Mucosa of rectum (tissue), 2 donors: ENCODE results near the gene DHRS12.

Source experiments
- H3K27ac ChIP-seq, 2 donors: one replicate each; pipeline ENCODE4 v1.7.0; 2013; ENCODE audit warnings: inconsistent platforms in 2 of 2, low read depth in 2 of 2, low read length in 2 of 2
- H3K27me3 ChIP-seq, 2 donors: one replicate each; pipeline ENCODE4 v1.7.0; 2013; ENCODE audit warnings: low read length in 2 of 2; ENCODE audit not compliant: control insufficient read depth in 2 of 2, insufficient read depth in 2 of 2
- H3K36me3 ChIP-seq, 2 donors: one replicate each; pipeline ENCODE4 v1.7.0; 2013; ENCODE audit warnings: low read length in 2 of 2; ENCODE audit not compliant: control insufficient read depth in 2 of 2, insufficient read depth in 2 of 2
- H3K4me1 ChIP-seq, 2 donors: one replicate each; pipeline ENCODE4 v1.7.0; 2013; ENCODE audit warnings: low read length in 2 of 2, mild to moderate bottlenecking in 1 of 2; ENCODE audit not compliant: control insufficient read depth in 2 of 2, insufficient read depth in 2 of 2
- H3K4me3 ChIP-seq, 2 donors: one replicate each; pipeline ENCODE4 v1.7.0; 2013; ENCODE audit warnings: low read length in 2 of 2
- H3K9ac ChIP-seq, 2 donors: one replicate each; pipeline ENCODE4 v1.7.0; 2013; ENCODE audit warnings: low read length in 2 of 2, low read depth in 1 of 2, mild to moderate bottlenecking in 1 of 2
- H3K9me3 ChIP-seq, 2 donors: one replicate each; pipeline ENCODE4 v1.7.0; 2013; ENCODE audit warnings: low read length in 2 of 2; ENCODE audit not compliant: control insufficient read depth in 2 of 2
- donor health status: healthy.
- donor health status: Normal muscosa, but diverticular disease.

The DHRS12 gene

GRCh38 chr13:51799261-51799660 is 4.7 kb downstream of the DHRS12 start:
- no peak overlapping the region for H3K9ac ChIP-seq
- H3K4me1 ChIP-seq = peaks cover 21 to 26% of the 10 kb centered on the region in 2 donors
- H3K9me3 ChIP-seq = no peaks in the 10 kb centered on the region
- no peak overlapping the region for H3K4me3 ChIP-seq
- H3K27ac ChIP-seq = no peak overlapping the region
- no peaks in the 10 kb centered on the region for H3K27me3 ChIP-seq
- H3K36me3 ChIP-seq = no peaks in the 10 kb centered on the region

GRCh38 chr13:51797664-51798488 is 6.1 kb downstream of the DHRS12 start:
- peaks cover 17 to 19% of the 10 kb centered on the region in 2 donors for H3K4me1 ChIP-seq
- H3K36me3 ChIP-seq = no peaks in the 10 kb centered on the region
- H3K9ac ChIP-seq = no peak overlapping the region
- H3K4me3 ChIP-seq = no peak overlapping the region
- no peaks in the 10 kb centered on the region for H3K9me3 ChIP-seq
- H3K27ac ChIP-seq = no peak overlapping the region
- H3K27me3 ChIP-seq = no peaks in the 10 kb centered on the region

- Histone ChIP-seq H3K27me3 (no peaks in the 10 kb centered on the region), H3K4me1 (peaks cover 3 to 6% of the 10 kb centered on the region in 2 donors), H3K27ac (no peak overlapping the region), H3K4me3 (no peak overlapping the region), H3K9ac (no peak overlapping the region), H3K9me3 (no peaks in the 10 kb centered on the region), H3K36me3 (no peaks in the 10 kb centered on the region)
These were observed 7.4 kb downstream of the DHRS12 start for GRCh38 chr13:51796546-51796945.

GRCh38 chr13:51795419-51795818 is 8.5 kb downstream of the DHRS12 start:
- Histone ChIP-seq H3K27ac (no peak overlapping the region), H3K36me3 (no peaks in the 10 kb centered on the region), H3K9ac (no peak overlapping the region), H3K4me1 (peaks cover 0 to 3% of the 10 kb centered on the region in 2 donors), H3K9me3 (no peaks in the 10 kb centered on the region), H3K27me3 (no peaks in the 10 kb centered on the region), H3K4me3 (no peak overlapping the region)

GRCh38 chr13:51794964-51795363 is 9.0 kb downstream of the DHRS12 start:
- Histone ChIP-seq H3K27me3 (no peaks in the 10 kb centered on the region), H3K4me1 (peaks cover 0 to 3% of the 10 kb centered on the region in 2 donors), H3K9ac (no peak overlapping the region), H3K27ac (no peak overlapping the region), H3K9me3 (no peaks in the 10 kb centered on the region), H3K4me3 (no peak overlapping the region), H3K36me3 (no peaks in the 10 kb centered on the region)

- no peaks in the 10 kb centered on the region for H3K27me3 ChIP-seq
- H3K27ac ChIP-seq = no peak overlapping the region
- H3K4me1 ChIP-seq = peaks cover 0 to 3% of the 10 kb centered on the region in 2 donors
- no peak overlapping the region for H3K9ac ChIP-seq
- no peaks in the 10 kb centered on the region for H3K36me3 ChIP-seq
- no peak overlapping the region for H3K4me3 ChIP-seq
- H3K9me3 ChIP-seq = no peaks in the 10 kb centered on the region
These were observed 10.2 kb downstream of the DHRS12 start for GRCh38 chr13:51793570-51794271.

GRCh38 chr13:51786425-51787265 is 17.3 kb downstream of the DHRS12 start:
- peaks cover 0 to 27% of the 10 kb centered on the region in 2 donors for H3K4me1 ChIP-seq
- no peak overlapping the region for H3K27ac ChIP-seq
- H3K9ac ChIP-seq = no peak overlapping the region
- no peaks in the 10 kb centered on the region for H3K9me3 ChIP-seq
- no peaks in the 10 kb centered on the region for H3K36me3 ChIP-seq
- H3K27me3 ChIP-seq = no peaks in the 10 kb centered on the region
- no peak overlapping the region for H3K4me3 ChIP-seq

- no peak overlapping the region for H3K27ac ChIP-seq
- H3K4me1 ChIP-seq = peaks cover 0 to 27% of the 10 kb centered on the region in 2 donors
- no peaks in the 10 kb centered on the region for H3K27me3 ChIP-seq
- H3K9me3 ChIP-seq = no peaks in the 10 kb centered on the region
- H3K9ac ChIP-seq = no peak overlapping the region
- no peaks in the 10 kb centered on the region for H3K36me3 ChIP-seq
- H3K4me3 ChIP-seq = no peak overlapping the region
These were observed 18.1 kb downstream of the DHRS12 start for GRCh38 chr13:51785712-51786424.

- Histone ChIP-seq H3K9ac (peak overlapping the region in 1 of 2 donors; percentile 3), H3K27me3 (no peaks in the 10 kb centered on the region), H3K27ac (peak overlapping the region in 1 of 2 donors; percentile 32), H3K4me3 (no peak overlapping the region), H3K36me3 (no peaks in the 10 kb centered on the region), H3K9me3 (no peaks in the 10 kb centered on the region), H3K4me1 (peaks cover 0 to 27% of the 10 kb centered on the region in 2 donors)
These were observed 19.9 kb downstream of the DHRS12 start for GRCh38 chr13:51784097-51784496.
